Retinal pigment epithelial cell (primary cell): ENCODE results near the gene PRR29.

Experiments
- DNase-seq: peaks from one replicate; pipeline ENCODE4 v3.0.0-alpha.2; 2010; ENCODE audit warnings: low read depth
- H3K4me3 ChIP-seq: 2 replicates; pipeline ENCODE4 v1.5.1; 2011; ENCODE audit warnings: mild to moderate bottlenecking, low read length, control low read depth, moderate library complexity
- CTCF ChIP-seq: conservative IDR thresholded peaks from 2 replicates; pipeline ENCODE4 v1.5.1; 2011; ENCODE audit warnings: low read depth, low read length, control low read depth, inconsistent platforms

Gene PRR29

GRCh38 chr17:63998050-63998720, at the start of gene PRR29:
Gene PRR29, plus strand, starts transcription at chr17:63998351. Its CDS starts 14 bp downstream, at chr17:63998365.
- no peak for DNase-seq
- no peak for TF ChIP-seq CTCF
- peak within 1 kb of the TSS; percentile 77 for H3K4me3 ChIP-seq

GRCh38 chr17:63948521-63948920, 49.6 kb upstream of the PRR29 start:
- no peak overlapping the region for H3K4me3 ChIP-seq
- TF ChIP-seq CTCF = no peak

GRCh38 chr17:63949576-63950250, 48.4 kb upstream of the PRR29 start:
- no peak for DNase-seq
- TF ChIP-seq CTCF = no peak
- H3K4me3 ChIP-seq = no peak overlapping the region

More at GRCh38 chr17:63948521-63948920, 49.6 kb upstream of the PRR29 start:
- DNase-seq = no peak

- TF ChIP-seq CTCF = peak; percentile 63
- no peak for DNase-seq
- no peak overlapping the region for H3K4me3 ChIP-seq
Measured at GRCh38 chr17:63950940-63951907, 46.9 kb upstream of the PRR29 start.

GRCh38 chr17:63954402-63955063, 43.6 kb upstream of the PRR29 start:
- H3K4me3 ChIP-seq = no peak overlapping the region
- TF ChIP-seq CTCF = no peak
- DNase-seq = no peak

- no peak overlapping the region for H3K4me3 ChIP-seq
- DNase-seq = no peak
- no peak for TF ChIP-seq CTCF
Measured at GRCh38 chr17:63955232-63955631, 42.9 kb upstream of the PRR29 start.
